Hematopoietic multipotent progenitor cell treated with erythropoietin and hydrocortisone succinate and interleukin-3 and kit ligand, for 8 days (in vitro differentiated cells): ENCODE results near the gene SUGT1.
"Not testable (repeated sequence)": the region's sequence is repeated elsewhere in the genome, so short reads cannot be mapped to it uniquely, and the experiment has no call there.

Experiments
- DNase-seq: peaks from one replicate; pipeline ENCODE4 v3.0.0-alpha.2; 2015

SUGT1 gene

GRCh38 chr13:52652196-52652979 is at the start of gene SUGT1:
Gene SUGT1, plus strand, starts transcription at chr13:52652836. Its CDS starts 85 bp downstream, at chr13:52652921.
- peak; percentile 98 for DNase-seq

GRCh38 chr13:52603316-52603715 is 49.3 kb upstream of the SUGT1 start:
- DNase-seq: not testable (repeated sequence)

GRCh38 chr13:52606126-52606525 is 46.5 kb upstream of the SUGT1 start:
- not testable (repeated sequence) for DNase-seq

- not testable (repeated sequence) for DNase-seq
These were observed 45.8 kb upstream of the SUGT1 start for GRCh38 chr13:52606795-52607194.

GRCh38 chr13:52608184-52608583 is 44.5 kb upstream of the SUGT1 start:
- DNase-seq: not testable (repeated sequence)

GRCh38 chr13:52609013-52609606 is 43.5 kb upstream of the SUGT1 start:
- DNase-seq: peak; percentile 70

- DNase-seq: not testable (repeated sequence)
These were observed 42.5 kb upstream of the SUGT1 start for GRCh38 chr13:52610158-52610557.

GRCh38 chr13:52615134-52615801 is 37.4 kb upstream of the SUGT1 start:
- no peak for DNase-seq

GRCh38 chr13:52615812-52616211 is 36.8 kb upstream of the SUGT1 start:
- DNase-seq: peak; percentile 45

- DNase-seq: peak; percentile 86
These were observed 35.3 kb upstream of the SUGT1 start for GRCh38 chr13:52617070-52618060.

- not testable (repeated sequence) for DNase-seq
These were observed 21.4 kb upstream of the SUGT1 start for GRCh38 chr13:52631083-52631690.

- no peak for DNase-seq
These were observed 13.8 kb upstream of the SUGT1 start for GRCh38 chr13:52638666-52639328.

- DNase-seq: no peak
These were observed 10.5 kb upstream of the SUGT1 start, which contains the start of gene HNRNPA1L2 for GRCh38 chr13:52642131-52642530. Gene HNRNPA1L2, plus strand, starts transcription at chr13:52642431. Its CDS starts 62 bp downstream, at chr13:52642493.

GRCh38 chr13:52644108-52644507 is 8.5 kb upstream of the SUGT1 start:
- DNase-seq: no peak

- DNase-seq: no peak
These were observed 5.7 kb upstream of the SUGT1 start for GRCh38 chr13:52646967-52647366.

- DNase-seq: peak; percentile 62
These were observed 1.9 kb upstream of the SUGT1 start for GRCh38 chr13:52650731-52651130.

- no peak for DNase-seq
These were observed 790 bp upstream of the SUGT1 start for GRCh38 chr13:52651897-52652195.

- no peak for DNase-seq
These were observed 306 bp downstream of the SUGT1 start for GRCh38 chr13:52652980-52653303.

GRCh38 chr13:52659340-52659739 is 6.7 kb downstream of the SUGT1 start:
- no peak for DNase-seq

GRCh38 chr13:52664272-52664671 is 11.6 kb downstream of the SUGT1 start:
- no peak for DNase-seq

- DNase-seq: peak; percentile 53
These were observed 12.7 kb downstream of the SUGT1 start for GRCh38 chr13:52665325-52665724.

GRCh38 chr13:52669677-52670076 is 17.0 kb downstream of the SUGT1 start:
- DNase-seq: peak; percentile 14
